ENCODE data around the gene MAZ. TPM values are rescaled to one million over a fixed set of nuclear protein-coding genes. Genes with fewer than 3 reads are reported as not detected.
A peak's percentile ranks its signal among the peaks of the same experiment; 100 is the strongest.

The MAZ gene
- polyA plus RNA-seq, 1 experiment, result 172 TPM

DNA sequence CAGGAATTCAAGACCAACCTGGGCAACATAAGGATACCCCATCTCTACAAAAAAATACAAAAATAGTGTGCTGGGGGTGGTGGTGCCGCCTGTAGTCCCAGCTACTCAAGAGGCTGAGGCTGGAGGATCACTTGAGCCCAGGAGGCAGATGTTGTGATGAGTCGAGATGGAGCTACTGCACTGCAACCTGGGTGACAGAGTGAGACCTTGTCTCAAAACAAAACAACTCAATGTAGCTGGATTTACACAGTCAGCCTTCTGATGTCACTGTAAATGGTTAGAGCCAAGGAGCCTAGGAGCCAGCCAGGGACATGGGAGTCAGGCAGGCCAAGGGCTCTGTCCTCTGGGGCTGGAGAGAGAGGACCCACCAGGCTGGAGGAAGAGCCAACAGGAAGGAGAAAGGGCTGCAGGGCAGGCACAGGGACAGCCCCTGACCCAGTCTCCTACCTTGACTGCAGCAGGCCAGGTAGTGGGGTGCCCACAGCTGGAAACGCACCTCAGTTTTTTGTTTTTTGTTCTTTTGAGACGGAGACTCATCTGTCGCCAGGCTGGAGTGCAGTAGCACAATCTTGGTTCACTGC lies 48.3 kb downstream of the MAZ start:
- CTCF ChIA-PET, result no interaction called here

DNA sequence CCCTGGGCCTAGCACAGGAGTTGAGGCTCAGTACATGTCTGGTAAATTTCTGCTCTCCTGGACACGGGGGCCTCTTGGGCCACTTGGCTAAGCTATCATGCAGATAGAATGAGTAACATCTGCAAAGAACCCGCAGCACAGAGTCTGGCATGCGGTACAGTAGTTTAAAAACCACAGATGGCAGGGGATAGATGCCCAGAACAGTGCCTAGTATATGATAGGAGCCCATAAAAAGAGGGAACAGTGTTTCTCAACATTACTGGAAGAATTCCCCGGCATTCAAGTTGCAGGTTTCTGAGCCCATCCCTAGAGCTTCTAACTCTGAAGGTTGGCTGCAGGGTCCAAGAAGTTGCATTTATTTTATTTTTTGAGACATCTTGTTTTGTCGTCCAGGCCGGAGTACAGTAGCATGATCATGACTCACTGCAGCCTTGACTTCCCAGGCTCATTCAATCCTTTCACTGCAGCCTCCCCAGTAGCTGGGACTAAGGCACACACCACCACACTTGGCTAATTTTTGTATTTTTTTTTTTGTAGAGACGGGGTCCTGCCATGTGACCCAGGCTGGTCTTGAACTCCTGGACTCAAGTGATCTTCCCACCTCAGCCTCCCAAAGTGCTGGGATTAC lies 50.9 kb downstream of the MAZ start:
- CTCF ChIA-PET, result interaction anchor here (0.6 to 2.1 kb wide), 5 partner anchors 9 to 149 kb away, joined by 3 to 13 read pairs (median 4); no protein-coding TSS in a partner anchor
- Histone ChIP-seq H3K36me3 (ENCODE audit: control insufficient read depth, insufficient read depth, low read length) (peaks cover 20% of the 10 kb centered on the region), H3K4me3 (ENCODE audit: low read depth, low read length) (no peak overlapping the region), H3K27me3 (ENCODE audit: control insufficient read depth, insufficient read depth, low read length) (no peaks in the 10 kb centered on the region)
- POLR2A ChIA-PET, result interaction anchor here (0.6 to 0.7 kb wide), 2 partner anchors 33 to 68 kb away, joined by 3 to 13 read pairs; partner anchors contain the start of gene KCTD13
- DNase-seq (ENCODE audit: low read depth), result peak; percentile 73
- TF ChIP-seq, protein P1, sequence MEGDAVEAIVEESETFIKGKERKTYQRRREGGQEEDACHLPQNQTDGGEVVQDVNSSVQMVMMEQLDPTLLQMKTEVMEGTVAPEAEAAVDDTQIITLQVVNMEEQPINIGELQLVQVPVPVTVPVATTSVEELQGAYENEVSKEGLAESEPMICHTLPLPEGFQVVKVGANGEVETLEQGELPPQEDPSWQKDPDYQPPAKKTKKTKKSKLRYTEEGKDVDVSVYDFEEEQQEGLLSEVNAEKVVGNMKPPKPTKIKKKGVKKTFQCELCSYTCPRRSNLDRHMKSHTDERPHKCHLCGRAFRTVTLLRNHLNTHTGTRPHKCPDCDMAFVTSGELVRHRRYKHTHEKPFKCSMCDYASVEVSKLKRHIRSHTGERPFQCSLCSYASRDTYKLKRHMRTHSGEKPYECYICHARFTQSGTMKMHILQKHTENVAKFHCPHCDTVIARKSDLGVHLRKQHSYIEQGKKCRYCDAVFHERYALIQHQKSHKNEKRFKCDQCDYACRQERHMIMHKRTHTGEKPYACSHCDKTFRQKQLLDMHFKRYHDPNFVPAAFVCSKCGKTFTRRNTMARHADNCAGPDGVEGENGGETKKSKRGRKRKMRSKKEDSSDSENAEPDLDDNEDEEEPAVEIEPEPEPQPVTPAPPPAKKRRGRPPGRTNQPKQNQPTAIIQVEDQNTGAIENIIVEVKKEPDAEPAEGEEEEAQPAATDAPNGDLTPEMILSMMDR (IDR thresholded peaks at IDR 0.05; ENCODE audit: insufficient read depth, low read depth, low read length), result no peak

More for the DNA sequence above, 48.3 kb downstream of the MAZ start:
- Histone ChIP-seq H3K36me3 (ENCODE audit: control insufficient read depth, insufficient read depth, low read length) (peaks cover 12% of the 10 kb centered on the region), H3K27me3 (ENCODE audit: control insufficient read depth, insufficient read depth, low read length) (no peaks in the 10 kb centered on the region), H3K4me3 (ENCODE audit: low read depth, low read length) (no peak overlapping the region)
- POLR2A ChIA-PET, result no interaction called here
- no peak for DNase-seq (ENCODE audit: low read depth)
- TF ChIP-seq, protein P1 (IDR thresholded peaks at IDR 0.05; ENCODE audit: insufficient read depth, low read depth, low read length), result no peak

DNA sequence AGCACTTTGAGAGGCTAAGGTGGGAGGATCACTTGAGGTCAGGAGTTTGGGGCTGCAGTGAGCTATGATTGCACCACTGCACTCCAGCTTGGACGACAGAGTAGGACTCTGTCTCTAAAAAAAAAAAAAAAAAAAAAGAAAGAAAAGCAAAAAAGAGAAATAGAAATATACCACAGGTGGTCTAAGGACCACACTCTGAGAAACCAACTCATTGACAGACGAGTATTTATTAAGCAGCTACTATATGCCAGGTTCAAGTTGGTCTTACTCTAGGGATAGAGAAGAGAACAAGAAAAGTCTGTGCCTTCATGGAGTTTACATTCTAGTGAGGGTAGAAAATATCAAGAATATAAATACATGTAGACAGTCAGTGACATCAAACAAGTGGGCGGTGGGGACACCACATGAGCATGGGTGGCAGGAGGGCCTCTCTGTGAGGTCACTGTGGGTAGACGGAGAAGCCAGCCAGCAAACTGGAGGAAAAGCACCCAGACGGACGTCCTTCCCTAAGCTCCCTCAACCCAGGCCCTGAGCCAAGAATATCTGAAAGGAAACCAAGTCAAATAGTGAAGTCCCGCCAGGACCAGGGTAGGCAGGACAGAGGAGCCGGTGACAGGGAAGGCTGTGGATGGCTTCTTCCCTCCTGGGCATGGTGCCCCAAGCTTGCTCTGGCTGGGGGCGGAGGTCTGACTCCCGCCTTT lies 52.0 kb downstream of the MAZ start:
- Histone ChIP-seq H3K36me3 (ENCODE audit: control insufficient read depth, insufficient read depth, low read length) (peaks cover 20% of the 10 kb centered on the region), H3K27me3 (ENCODE audit: control insufficient read depth, insufficient read depth, low read length) (no peaks in the 10 kb centered on the region), H3K4me3 (ENCODE audit: low read depth, low read length) (no peak overlapping the region)
- ChIA-PET CTCF (interaction anchor here (0.6 to 2.1 kb wide), 3 partner anchors 10 to 147 kb away, joined by 4 to 13 read pairs (median 4); no protein-coding TSS in a partner anchor), POLR2A (interaction anchor here (0.7 kb wide), 1 partner anchor 67 kb away, joined by 13 read pairs; the partner anchor contains the start of gene KCTD13)
- TF ChIP-seq, protein P1 (IDR thresholded peaks at IDR 0.05; ENCODE audit: insufficient read depth, low read depth, low read length), result no peak
- no peak for DNase-seq (ENCODE audit: low read depth)

DNA sequence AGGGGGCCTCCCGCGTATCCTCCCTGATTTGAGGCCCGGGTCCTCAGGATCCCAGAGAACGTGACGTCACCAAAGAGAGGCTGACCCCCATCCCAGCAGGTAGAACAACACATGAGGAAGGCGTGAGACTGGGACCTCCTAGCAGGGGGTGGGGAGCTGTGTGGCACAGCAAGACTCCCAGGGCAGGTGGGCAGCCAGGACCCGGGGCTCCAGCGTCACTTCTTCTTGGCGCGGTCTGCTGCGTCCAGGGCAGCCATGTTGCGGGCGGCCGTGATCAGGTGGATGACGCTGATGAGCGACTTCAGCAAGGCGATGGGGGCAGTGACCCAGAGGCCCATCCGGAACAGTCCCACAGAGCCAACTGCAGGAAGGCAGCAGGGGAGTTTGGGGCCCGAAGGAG lies 52.6 kb downstream of the MAZ start:
- ChIA-PET CTCF (no interaction called here), POLR2A (no interaction called here)
- no peak for DNase-seq (ENCODE audit: low read depth)
- no peaks in the 10 kb centered on the region for H3K27me3 ChIP-seq (ENCODE audit: control insufficient read depth, insufficient read depth, low read length)
- peaks cover 20% of the 10 kb centered on the region for H3K36me3 ChIP-seq (ENCODE audit: control insufficient read depth, insufficient read depth, low read length)
- TF ChIP-seq, protein P1 (IDR thresholded peaks at IDR 0.05; ENCODE audit: insufficient read depth, low read depth, low read length), result no peak
- H3K4me3 ChIP-seq (ENCODE audit: low read depth, low read length), result no peak overlapping the region

DNA sequence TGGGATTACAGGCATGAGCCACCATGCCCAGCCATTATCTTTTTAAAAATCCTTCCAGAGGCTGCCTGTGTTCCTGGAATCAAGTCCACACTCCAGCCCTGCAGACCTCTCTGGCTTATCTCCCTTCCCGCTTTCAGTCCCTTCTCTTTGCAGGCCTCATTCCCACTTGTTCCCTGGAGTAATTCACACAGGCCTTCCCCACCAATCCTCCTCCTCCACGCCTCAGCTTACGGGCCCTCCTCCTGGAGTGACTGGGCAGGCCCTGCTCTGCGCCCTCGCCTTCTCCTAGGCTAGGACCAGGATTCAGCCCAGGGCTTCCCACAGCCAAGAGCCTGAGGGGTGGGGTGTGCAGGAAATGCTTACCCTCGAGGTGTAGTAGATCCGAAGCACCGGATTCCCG lies 53.9 kb downstream of the MAZ start:
- no peak for DNase-seq (ENCODE audit: low read depth)
- ChIA-PET POLR2A (no interaction called here), CTCF (interaction anchor here (0.7 kb wide), 1 partner anchor 12 kb away, joined by 3 read pairs; no protein-coding TSS in a partner anchor)
- H3K27me3 ChIP-seq (ENCODE audit: control insufficient read depth, insufficient read depth, low read length), result no peaks in the 10 kb centered on the region
- TF ChIP-seq, protein P1 (IDR thresholded peaks at IDR 0.05; ENCODE audit: insufficient read depth, low read depth, low read length), result no peak
- no peak overlapping the region for H3K4me3 ChIP-seq (ENCODE audit: low read depth, low read length)
- H3K36me3 ChIP-seq (ENCODE audit: control insufficient read depth, insufficient read depth, low read length), result peaks cover 20% of the 10 kb centered on the region

All from BJ (cell line).